CD14-positive monocyte (primary cell): Measurements from ENCODE around the gene IKZF1. TPM values are rescaled to one million over a fixed set of nuclear protein-coding genes. Genes with fewer than 3 reads are reported as not detected.

ENCODE experiments used
- DNase-seq, 3 donors: peaks; one replicate each; pipeline ENCODE4 v3.0.0-alpha.2; 2011 to 2022
- H2AFZ ChIP-seq: 2 replicates; pipeline ENCODE4 v1.6.0; 2012; ENCODE audit warnings: mild to moderate bottlenecking, low read depth, low read length, inconsistent platforms; ENCODE audit not compliant: insufficient read depth, poor library complexity, severe bottlenecking
- H3K27ac ChIP-seq, 2 donors: 1 replicate in 1 of 2; 2 replicates in 1 of 2; pipeline ENCODE4 v1.5.1; 2012 to 2013; ENCODE audit warnings: low read length in 2 of 2, control low read depth in 1 of 2, inconsistent platforms in 1 of 2, low read depth in 1 of 2, mild to moderate bottlenecking in 1 of 2
- H3K27me3 ChIP-seq, 2 donors: one replicate each; pipeline versions ENCODE4 v1.6.0 to v1.6.1; 2011 to 2013; ENCODE audit warnings: low read length in 2 of 2; ENCODE audit not compliant: control insufficient read depth in 2 of 2, insufficient read depth in 2 of 2
- H3K36me3 ChIP-seq, 2 donors: replicated peaks in 1 of 2; 1 replicate in 1 of 2; 2 replicates in 1 of 2; pipeline versions ENCODE4 v1.5.1 to v1.6.1; 2012 to 2013; ENCODE audit warnings: low read length in 2 of 2, control low read depth in 1 of 2, inconsistent platforms in 1 of 2, mild to moderate bottlenecking in 1 of 2; ENCODE audit not compliant: insufficient read depth in 2 of 2, control insufficient read depth in 1 of 2
- H3K4me1 ChIP-seq, 2 donors: 1 replicate in 1 of 2; 2 replicates in 1 of 2; pipeline versions ENCODE4 v1.5.1 to v1.6.1; 2012 to 2013; ENCODE audit warnings: low read length in 2 of 2, control low read depth in 1 of 2, inconsistent platforms in 1 of 2, mild to moderate bottlenecking in 1 of 2, moderate library complexity in 1 of 2; ENCODE audit not compliant: insufficient read depth in 2 of 2, control insufficient read depth in 1 of 2
- H3K4me2 ChIP-seq: replicated peaks from 2 replicates; pipeline ENCODE3; 2012; ENCODE audit warnings: low read length, moderate library complexity, mild to moderate bottlenecking; ENCODE audit not compliant: poor library complexity, severe bottlenecking; ENCODE audit errors: extremely low read depth
- H3K4me3 ChIP-seq, 3 experiments: fragments of 200-600 bp in 1 of 3; sonication (generic) in 1 of 3; replicated peaks in 1 of 3; 1 replicate in 2 of 3; 2 replicates in 1 of 3; pipeline ENCODE4 v1.5.1; 2011 to 2013; ENCODE audit warnings: low read length in 3 of 3, mild to moderate bottlenecking in 3 of 3, control low read depth in 2 of 3, low read depth in 2 of 3, inconsistent platforms in 1 of 3, moderate library complexity in 1 of 3
- H3K79me2 ChIP-seq: 2 replicates; pipeline ENCODE4 v1.6.0; 2012; ENCODE audit warnings: mild to moderate bottlenecking, control low read depth, inconsistent platforms, low read length, moderate library complexity; ENCODE audit not compliant: insufficient read depth
- H3K9ac ChIP-seq: 2 replicates; pipeline ENCODE4 v1.6.0; 2017; ENCODE audit warnings: low read length, mild to moderate bottlenecking; ENCODE audit not compliant: insufficient read depth, poor library complexity, severe bottlenecking
- H3K9me3 ChIP-seq, 2 donors: replicated peaks in 1 of 2; 1 replicate in 1 of 2; 2 replicates in 1 of 2; pipeline versions ENCODE4 v1.5.1 to v1.6.1; 2012 to 2013; ENCODE audit warnings: low read length in 2 of 2, control low read depth in 1 of 2; ENCODE audit not compliant: control insufficient read depth in 1 of 2, insufficient read depth in 1 of 2
- H4K20me1 ChIP-seq: 2 replicates; pipeline ENCODE4 v1.6.0; 2012; ENCODE audit warnings: mild to moderate bottlenecking, low read length, control low read depth, moderate library complexity; ENCODE audit not compliant: insufficient read depth
- H3K27ac Mint-ChIP-seq, 7 donors: one replicate each; pipeline ENCODE4 v1.8.0; 2020; ENCODE audit warnings: mild to moderate bottlenecking in 7 of 7, mixed read lengths in 7 of 7, moderate library complexity in 6 of 7, inconsistent platforms in 2 of 7
- H3K27me3 Mint-ChIP-seq, 3 donors: one replicate each; pipeline ENCODE4 v1.8.0; 2021 to 2022; ENCODE audit warnings: low read depth in 3 of 3, mild to moderate bottlenecking in 3 of 3, mixed read lengths in 3 of 3, moderate library complexity in 3 of 3, inconsistent platforms in 1 of 3
- H3K36me3 Mint-ChIP-seq, 2 donors: one replicate each; pipeline ENCODE4 v1.8.0; 2020; ENCODE audit warnings: mixed read lengths in 2 of 2, inconsistent platforms in 1 of 2, mild to moderate bottlenecking in 1 of 2
- H3K4me1 Mint-ChIP-seq: one replicate; pipeline ENCODE4 v1.8.0; 2020; ENCODE audit warnings: mild to moderate bottlenecking, mixed read lengths
- H3K4me3 Mint-ChIP-seq, 2 donors: one replicate each; pipeline ENCODE4 v1.8.0; 2020; ENCODE audit warnings: mild to moderate bottlenecking in 2 of 2, mixed read lengths in 2 of 2, moderate library complexity in 1 of 2
- H3K9me3 Mint-ChIP-seq, 7 donors: one replicate each; pipeline ENCODE4 v1.8.0; 2020 to 2022; ENCODE audit warnings: mixed read lengths in 7 of 7, mild to moderate bottlenecking in 6 of 7, moderate library complexity in 6 of 7, inconsistent platforms in 2 of 7
- CTCF ChIP-seq: fragments of 200-600 bp; IDR thresholded peaks from one replicate; pipeline ENCODE4 v1.8.0; 2022; ENCODE audit warnings: antibody characterized with exemption, mild to moderate bottlenecking
- WGBS: methylation state at CpG from one replicate; pipeline ENCODE4 v1.1.5; 2013; ENCODE audit warnings: missing lambda C conversion rate; ENCODE audit not compliant: insufficient coverage; 5-methylcytosine and 5-hydroxymethylcytosine counted together
- intact Hi-C, 2 donors: fragments of 100-400 bp; cut with micrococcal nuclease; formaldehyde crosslinking; loops; one replicate each; pipeline versions ENCODE4 v1.15.0 to v1.15.1; 2023
- polyA plus RNA-seq, 3 donors: library from polyadenylated mRNA; depleted of rRNA in 1 of 3; unstranded in 2 of 3; stranded (reverse) in 1 of 3; fragments of 300-500 nt in 2 of 3; fragments of >200 nt in 1 of 3; fragmentation: Illumina TruSeq in 2 of 3; gene quantifications; 1 replicate in 2 of 3; 2 replicates in 1 of 3; pipeline ENCODE4 v1.2.3, GENCODE V29; 2012 to 2021

IKZF1 gene
- polyA plus RNA-seq, 3 donors: 38.4 to 130 (median 80.2) TPM

- no peaks in the 10 kb centered on the region for H3K79me2 ChIP-seq
- H4K20me1 ChIP-seq: no peaks in the 10 kb centered on the region
- no peaks in the 10 kb centered on the region for H3K9me3 ChIP-seq
- Mint-ChIP-seq H3K4me3 (no peak overlapping the region), H3K9me3 (no peaks in the 10 kb centered on the region), H3K27ac (peak overlapping the region; percentile 88 to 97 (median 92)), H3K27me3 (peaks cover 0 to 2% (median 0%) of the 10 kb centered on the region in 3 donors), H3K36me3 (peaks cover 11% of the 10 kb centered on the region in 2 donors), H3K4me1 (peaks cover 99% of the 10 kb centered on the region)
- no peak for TF ChIP-seq CTCF
- no peaks in the 10 kb centered on the region for H3K27me3 ChIP-seq
- 98% methylated on average over 5 of the region's 6 CpGs for WGBS
- no peaks in the 10 kb centered on the region for H3K36me3 ChIP-seq
- no peak overlapping the region for H2AFZ ChIP-seq
- H3K4me3 ChIP-seq: no peak overlapping the region
- peaks cover 100% of the 10 kb centered on the region in 2 donors for H3K4me1 ChIP-seq
- H3K27ac ChIP-seq: peak overlapping the region; percentile 75 to 85
- H3K4me2 ChIP-seq: no peak overlapping the region
- intact Hi-C loops: loop anchor here in 1 of 2 donors (10.0 kb wide), 1 partner anchor 107 kb away; the partner anchor contains the start of gene IKZF1
- no peak overlapping the region for H3K9ac ChIP-seq
- no peak for DNase-seq
Observed at GRCh38 chr7:50411332-50411731, 106.8 kb downstream of the IKZF1 start.

GRCh38 chr7:50412973-50413372 lies 108.5 kb downstream of the IKZF1 start:
- Mint-ChIP-seq H3K36me3 (peaks cover 4 to 5% of the 10 kb centered on the region in 2 donors), H3K4me1 (peaks cover 98% of the 10 kb centered on the region), H3K4me3 (peak overlapping the region in 1 of 2 donors; percentile 62), H3K9me3 (peaks cover 0 to 2% (median 0%) of the 10 kb centered on the region in 7 donors), H3K27me3 (peaks cover 0 to 2% (median 0%) of the 10 kb centered on the region in 3 donors), H3K27ac (peak overlapping the region; percentile 67 to 90 (median 85))
- H3K9ac ChIP-seq: no peak overlapping the region
- H2AFZ ChIP-seq: no peak overlapping the region
- peak overlapping the region; percentile 59 to 72 for H3K27ac ChIP-seq
- no peaks in the 10 kb centered on the region for H3K36me3 ChIP-seq
- WGBS: 20% methylated on average over 2 of the region's 4 CpGs
- no peaks in the 10 kb centered on the region for H4K20me1 ChIP-seq
- peak in 2 of 3 donors; percentile 47 to 69 for DNase-seq
- H3K4me3 ChIP-seq: peak overlapping the region in 1 of 3 experiments; percentile 32
- peaks cover 100% of the 10 kb centered on the region in 2 donors for H3K4me1 ChIP-seq
- intact Hi-C loops: loop anchor here in 1 of 2 donors (10.0 kb wide), 1 partner anchor 108 kb away; the partner anchor contains the start of gene IKZF1
- no peak for TF ChIP-seq CTCF
- peak overlapping the region; percentile 37 for H3K4me2 ChIP-seq
- H3K79me2 ChIP-seq: no peaks in the 10 kb centered on the region
- no peaks in the 10 kb centered on the region for H3K9me3 ChIP-seq
- H3K27me3 ChIP-seq: no peaks in the 10 kb centered on the region
